HL-60 (cell line): ENCODE measurements around the gene ENO4.

Experiments
- GABPA ChIP-seq: IDR thresholded peaks from 2 replicates; pipeline ENCODE4 v1.6.1; 2012; ENCODE audit warnings: low read depth
- POLR2AphosphoS5 ChIP-seq: IDR thresholded peaks from 2 replicates; pipeline ENCODE4 v1.6.1; 2012; ENCODE audit warnings: low read depth
- TF ChIP-seq, protein P1 (sequence below): IDR thresholded peaks from one replicate; pipeline ENCODE4 v1.5.1; 2011; ENCODE audit warnings: low read length, control low read depth, inconsistent platforms; ENCODE audit not compliant: insufficient read depth

DNA sequence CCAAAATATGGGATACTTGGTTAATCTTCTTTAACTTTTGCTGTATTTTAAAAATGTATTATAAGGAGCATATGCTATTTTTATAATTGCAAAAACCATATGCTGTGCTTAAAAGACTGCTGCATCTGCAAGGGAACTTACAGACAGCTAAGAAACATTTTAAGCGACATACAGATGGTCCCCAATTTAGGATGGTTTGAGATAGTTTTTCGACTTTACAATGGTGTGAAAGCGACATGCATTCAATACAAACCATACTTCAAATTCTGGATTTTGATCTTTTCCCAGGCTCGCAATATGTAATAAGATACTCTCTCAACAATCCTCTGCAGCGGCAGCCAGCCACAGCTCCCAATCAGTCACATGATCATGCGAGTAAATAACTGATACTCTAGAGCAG is 82.5 kb downstream of the ENO4 start:
- TF ChIP-seq, protein P1, sequence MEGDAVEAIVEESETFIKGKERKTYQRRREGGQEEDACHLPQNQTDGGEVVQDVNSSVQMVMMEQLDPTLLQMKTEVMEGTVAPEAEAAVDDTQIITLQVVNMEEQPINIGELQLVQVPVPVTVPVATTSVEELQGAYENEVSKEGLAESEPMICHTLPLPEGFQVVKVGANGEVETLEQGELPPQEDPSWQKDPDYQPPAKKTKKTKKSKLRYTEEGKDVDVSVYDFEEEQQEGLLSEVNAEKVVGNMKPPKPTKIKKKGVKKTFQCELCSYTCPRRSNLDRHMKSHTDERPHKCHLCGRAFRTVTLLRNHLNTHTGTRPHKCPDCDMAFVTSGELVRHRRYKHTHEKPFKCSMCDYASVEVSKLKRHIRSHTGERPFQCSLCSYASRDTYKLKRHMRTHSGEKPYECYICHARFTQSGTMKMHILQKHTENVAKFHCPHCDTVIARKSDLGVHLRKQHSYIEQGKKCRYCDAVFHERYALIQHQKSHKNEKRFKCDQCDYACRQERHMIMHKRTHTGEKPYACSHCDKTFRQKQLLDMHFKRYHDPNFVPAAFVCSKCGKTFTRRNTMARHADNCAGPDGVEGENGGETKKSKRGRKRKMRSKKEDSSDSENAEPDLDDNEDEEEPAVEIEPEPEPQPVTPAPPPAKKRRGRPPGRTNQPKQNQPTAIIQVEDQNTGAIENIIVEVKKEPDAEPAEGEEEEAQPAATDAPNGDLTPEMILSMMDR: no peak
- TF ChIP-seq GABPA: no peak
- TF ChIP-seq POLR2AphosphoS5: no peak
